Effector memory CD8-positive, alpha-beta T cell (primary cell): Measurements from ENCODE around the gene CIAO2B.

Source experiments
- ATAC-seq: fragments of 150-1000 bp; cut with Tn5 transposase; replicated peaks from 2 replicates; pipeline ENCODE4 v1.10.0; 2021; ENCODE audit warnings: mild to moderate bottlenecking, moderate library complexity
- DNase-seq, 3 experiments: peaks; one replicate each; pipeline ENCODE4 v3.0.0; 2021
- H3K27ac Mint-ChIP-seq, 2 donors: one replicate each; pipeline ENCODE4 v1.8.0; 2022; ENCODE audit warnings: mild to moderate bottlenecking in 2 of 2, mixed read lengths in 2 of 2, moderate library complexity in 2 of 2
- H3K27me3 Mint-ChIP-seq, 2 donors: one replicate each; pipeline ENCODE4 v1.8.0; 2022; ENCODE audit warnings: mixed read lengths in 2 of 2
- H3K36me3 Mint-ChIP-seq: one replicate; pipeline ENCODE4 v1.8.0; 2022; ENCODE audit warnings: mild to moderate bottlenecking, moderate library complexity, mixed read lengths; ENCODE audit not compliant: insufficient read depth
- H3K4me1 Mint-ChIP-seq, 2 donors: one replicate each; pipeline ENCODE4 v1.8.0; 2022; ENCODE audit warnings: low read depth in 2 of 2, mixed read lengths in 2 of 2
- H3K4me3 Mint-ChIP-seq, 2 donors: one replicate each; pipeline ENCODE4 v1.8.0; 2022; ENCODE audit warnings: mild to moderate bottlenecking in 2 of 2, mixed read lengths in 2 of 2, moderate library complexity in 2 of 2
- H3K9me3 Mint-ChIP-seq, 2 donors: one replicate each; pipeline ENCODE4 v1.8.0; 2022; ENCODE audit warnings: mixed read lengths in 2 of 2

CIAO2B gene

GRCh38 chr16:66906916-66907836 lies 27.0 kb downstream of the CIAO2B start:
- H3K4me1 Mint-ChIP-seq, result peaks cover 0 to 9% of the 10 kb centered on the region in 2 donors
- ATAC-seq, result no peak
- peaks cover 0 to 6% of the 10 kb centered on the region in 2 donors for H3K27me3 Mint-ChIP-seq
- H3K9me3 Mint-ChIP-seq, result no peaks in the 10 kb centered on the region
- peaks cover 8% of the 10 kb centered on the region for H3K36me3 Mint-ChIP-seq
- H3K27ac Mint-ChIP-seq, result peak overlapping the region; percentile 10 to 36
- no peak for DNase-seq
- no peak overlapping the region for H3K4me3 Mint-ChIP-seq

- peak overlapping the region; percentile 20 to 36 for H3K27ac Mint-ChIP-seq
- no peaks in the 10 kb centered on the region for H3K27me3 Mint-ChIP-seq
- H3K4me3 Mint-ChIP-seq, result no peak overlapping the region
- no peak for DNase-seq
- peaks cover 8% of the 10 kb centered on the region for H3K36me3 Mint-ChIP-seq
- no peaks in the 10 kb centered on the region for H3K9me3 Mint-ChIP-seq
- H3K4me1 Mint-ChIP-seq, result peaks cover 0 to 9% of the 10 kb centered on the region in 2 donors
- ATAC-seq, result no peak
These were observed 28.3 kb downstream of the CIAO2B start for GRCh38 chr16:66905633-66906539.

GRCh38 chr16:66904846-66905632 lies 29.2 kb downstream of the CIAO2B start:
- H3K27ac Mint-ChIP-seq, result no peak overlapping the region
- H3K36me3 Mint-ChIP-seq, result peaks cover 8% of the 10 kb centered on the region
- H3K4me1 Mint-ChIP-seq, result peaks cover 0 to 9% of the 10 kb centered on the region in 2 donors
- no peak for ATAC-seq
- no peaks in the 10 kb centered on the region for H3K9me3 Mint-ChIP-seq
- H3K27me3 Mint-ChIP-seq, result no peaks in the 10 kb centered on the region
- no peak for DNase-seq
- H3K4me3 Mint-ChIP-seq, result no peak overlapping the region

- Mint-ChIP-seq H3K27me3 (no peaks in the 10 kb centered on the region), H3K9me3 (no peaks in the 10 kb centered on the region), H3K4me1 (peaks cover 0 to 9% of the 10 kb centered on the region in 2 donors), H3K4me3 (no peak overlapping the region), H3K36me3 (peaks cover 8% of the 10 kb centered on the region), H3K27ac (no peak overlapping the region)
- no peak for DNase-seq
- no peak for ATAC-seq
These were observed 29.8 kb downstream of the CIAO2B start for GRCh38 chr16:66904428-66904845.

GRCh38 chr16:66903544-66904427 lies 30.4 kb downstream of the CIAO2B start:
- Mint-ChIP-seq H3K27ac (no peak overlapping the region), H3K4me1 (peaks cover 0 to 9% of the 10 kb centered on the region in 2 donors), H3K4me3 (no peak overlapping the region), H3K9me3 (no peaks in the 10 kb centered on the region), H3K36me3 (peaks cover 8% of the 10 kb centered on the region), H3K27me3 (no peaks in the 10 kb centered on the region)
- ATAC-seq (no peak), DNase-seq (no peak)

- no peak for ATAC-seq
- Mint-ChIP-seq H3K27ac (no peak overlapping the region), H3K9me3 (no peaks in the 10 kb centered on the region), H3K4me3 (no peak overlapping the region), H3K36me3 (peaks cover 2% of the 10 kb centered on the region), H3K4me1 (peaks cover 0 to 9% of the 10 kb centered on the region in 2 donors), H3K27me3 (no peaks in the 10 kb centered on the region)
- no peak for DNase-seq
These were observed 31.3 kb downstream of the CIAO2B start for GRCh38 chr16:66902648-66903543.

GRCh38 chr16:66901626-66902025 lies 32.6 kb downstream of the CIAO2B start:
- H3K4me1 Mint-ChIP-seq, result peaks cover 0 to 9% of the 10 kb centered on the region in 2 donors
- H3K36me3 Mint-ChIP-seq, result peaks cover 2% of the 10 kb centered on the region
- H3K27ac Mint-ChIP-seq, result no peak overlapping the region
- no peaks in the 10 kb centered on the region for H3K9me3 Mint-ChIP-seq
- H3K4me3 Mint-ChIP-seq, result no peak overlapping the region
- DNase-seq, result no peak
- no peaks in the 10 kb centered on the region for H3K27me3 Mint-ChIP-seq
- no peak for ATAC-seq

GRCh38 chr16:66900721-66901441 lies 33.3 kb downstream of the CIAO2B start:
- H3K27me3 Mint-ChIP-seq, result no peaks in the 10 kb centered on the region
- no peak for ATAC-seq
- H3K4me1 Mint-ChIP-seq, result peaks cover 0 to 5% of the 10 kb centered on the region in 2 donors
- H3K4me3 Mint-ChIP-seq, result no peak overlapping the region
- no peak for DNase-seq
- no peak overlapping the region for H3K27ac Mint-ChIP-seq
- H3K36me3 Mint-ChIP-seq, result peaks cover 2% of the 10 kb centered on the region
- H3K9me3 Mint-ChIP-seq, result no peaks in the 10 kb centered on the region

GRCh38 chr16:66899945-66900710 lies 34.1 kb downstream of the CIAO2B start:
- ATAC-seq, result no peak
- no peaks in the 10 kb centered on the region for H3K9me3 Mint-ChIP-seq
- no peak overlapping the region for H3K4me3 Mint-ChIP-seq
- H3K36me3 Mint-ChIP-seq, result peaks cover under 1% of the 10 kb centered on the region
- no peaks in the 10 kb centered on the region for H3K27me3 Mint-ChIP-seq
- H3K4me1 Mint-ChIP-seq, result peaks cover 0 to 7% of the 10 kb centered on the region in 2 donors
- no peak for DNase-seq
- H3K27ac Mint-ChIP-seq, result peak overlapping the region in 1 of 2 donors; percentile 79

GRCh38 chr16:66899310-66899944 lies 34.8 kb downstream of the CIAO2B start:
- Mint-ChIP-seq H3K4me1 (peaks cover 0 to 11% of the 10 kb centered on the region in 2 donors), H3K27me3 (no peaks in the 10 kb centered on the region), H3K36me3 (no peaks in the 10 kb centered on the region), H3K9me3 (no peaks in the 10 kb centered on the region), H3K27ac (no peak overlapping the region), H3K4me3 (no peak overlapping the region)
- ATAC-seq (no peak), DNase-seq (no peak)
